A673 (cell line): ENCODE results near the gene TESK2. TPM values are rescaled to one million over a fixed set of nuclear protein-coding genes. Genes with fewer than 3 reads are reported as not detected.

Experiments used
- BruUV-seq: library from RNA; stranded (reverse); fragments of 400-500 nt; replicated peaks from 2 replicates; lab custom pipeline; 2021; lab: Mats Ljungman, UMichigan
- CTCF ChIA-PET: fragments of 300-600 bp; sonication (Branson Sonifier 250); formaldehyde crosslinking; loops from one replicate; lab custom pipeline; 2022; ENCODE audit warnings: antibody characterized with exemption; lab: Charles Lee
- POLR2A ChIA-PET: fragments of 300-600 bp; sonication (Branson Sonifier 250); formaldehyde crosslinking; loops from one replicate; lab custom pipeline; 2022; ENCODE audit warnings: antibody characterized with exemption; ENCODE audit not compliant: low non-redundant PET; lab: Charles Lee
- DNase-seq: peaks from one replicate; pipeline ENCODE4 v3.0.0-alpha.2; 2015; ENCODE audit warnings: low spot score
- H3K27ac ChIP-seq: fragments of 200-600 bp; sonication (generic); 2 replicates; pipeline ENCODE4 v1.5.1; 2016; ENCODE audit warnings: mixed run types, low read depth, mild to moderate bottlenecking, mixed read lengths, antibody characterized with exemption, low read length; ENCODE audit not compliant: poor library complexity, severe bottlenecking
- H3K27me3 ChIP-seq: fragments of 200-600 bp; sonication (generic); replicated peaks from 2 replicates; pipeline ENCODE4 v1.6.1; 2017; ENCODE audit warnings: mixed run types, low read depth, mild to moderate bottlenecking, mixed read lengths, antibody characterized with exemption, low read length; ENCODE audit not compliant: insufficient read depth, poor library complexity
- H3K36me3 ChIP-seq: fragments of 200-600 bp; sonication (generic); 2 replicates; pipeline ENCODE4 v1.6.1; 2016; ENCODE audit warnings: mixed run types, mild to moderate bottlenecking, mixed read lengths, antibody characterized with exemption, low read length; ENCODE audit not compliant: insufficient read depth, poor library complexity, severe bottlenecking
- H3K4me1 ChIP-seq: fragments of 200-600 bp; sonication (generic); 2 replicates; pipeline ENCODE4 v1.6.1; 2017; ENCODE audit warnings: mixed run types, mild to moderate bottlenecking, mixed read lengths, antibody characterized with exemption, low read length; ENCODE audit not compliant: insufficient read depth, poor library complexity, severe bottlenecking
- H3K4me3 ChIP-seq: fragments of 200-600 bp; sonication (generic); 2 replicates; pipeline ENCODE4 v1.5.1; 2016; ENCODE audit warnings: low read depth, mixed run types, mild to moderate bottlenecking, mixed read lengths, low read length; ENCODE audit not compliant: poor library complexity, severe bottlenecking
- H3K9me3 ChIP-seq: fragments of 200-600 bp; sonication (generic); 2 replicates; pipeline ENCODE4 v1.6.1; 2016; ENCODE audit warnings: mixed run types, low read depth, mild to moderate bottlenecking, mixed read lengths, antibody characterized with exemption, low read length; ENCODE audit not compliant: poor library complexity, severe bottlenecking
- CTCF ChIP-seq: fragments of 300-800, 200-600 bp; sonication (generic); conservative IDR thresholded peaks from 2 replicates; pipeline ENCODE4 v1.5.1; 2017; ENCODE audit warnings: low read depth, mild to moderate bottlenecking, antibody characterized with exemption, low read length, moderate library complexity, mixed read lengths
- EZH2 ChIP-seq: fragments of 200-600 bp; sonication (generic); IDR thresholded peaks from 2 replicates; pipeline ENCODE4 v1.6.1; 2017; ENCODE audit warnings: borderline replicate concordance, low read depth, mild to moderate bottlenecking, mixed read lengths, antibody characterized with exemption, low read length; ENCODE audit not compliant: poor library complexity, severe bottlenecking
- intact Hi-C: fragments of 100-400 bp; cut with micrococcal nuclease; formaldehyde crosslinking; loops from one replicate; pipeline ENCODE4 v1.10.0; 2022; ENCODE audit not compliant: unreplicated experiment
- total RNA-seq: library from RNA; stranded (reverse); gene quantifications from 2 replicates; pipeline ENCODE4 v1.2.3, GENCODE V29; 2021

The TESK2 gene
- total RNA-seq, 1 experiment from 2014 or later, result 0.75 TPM

DNA sequence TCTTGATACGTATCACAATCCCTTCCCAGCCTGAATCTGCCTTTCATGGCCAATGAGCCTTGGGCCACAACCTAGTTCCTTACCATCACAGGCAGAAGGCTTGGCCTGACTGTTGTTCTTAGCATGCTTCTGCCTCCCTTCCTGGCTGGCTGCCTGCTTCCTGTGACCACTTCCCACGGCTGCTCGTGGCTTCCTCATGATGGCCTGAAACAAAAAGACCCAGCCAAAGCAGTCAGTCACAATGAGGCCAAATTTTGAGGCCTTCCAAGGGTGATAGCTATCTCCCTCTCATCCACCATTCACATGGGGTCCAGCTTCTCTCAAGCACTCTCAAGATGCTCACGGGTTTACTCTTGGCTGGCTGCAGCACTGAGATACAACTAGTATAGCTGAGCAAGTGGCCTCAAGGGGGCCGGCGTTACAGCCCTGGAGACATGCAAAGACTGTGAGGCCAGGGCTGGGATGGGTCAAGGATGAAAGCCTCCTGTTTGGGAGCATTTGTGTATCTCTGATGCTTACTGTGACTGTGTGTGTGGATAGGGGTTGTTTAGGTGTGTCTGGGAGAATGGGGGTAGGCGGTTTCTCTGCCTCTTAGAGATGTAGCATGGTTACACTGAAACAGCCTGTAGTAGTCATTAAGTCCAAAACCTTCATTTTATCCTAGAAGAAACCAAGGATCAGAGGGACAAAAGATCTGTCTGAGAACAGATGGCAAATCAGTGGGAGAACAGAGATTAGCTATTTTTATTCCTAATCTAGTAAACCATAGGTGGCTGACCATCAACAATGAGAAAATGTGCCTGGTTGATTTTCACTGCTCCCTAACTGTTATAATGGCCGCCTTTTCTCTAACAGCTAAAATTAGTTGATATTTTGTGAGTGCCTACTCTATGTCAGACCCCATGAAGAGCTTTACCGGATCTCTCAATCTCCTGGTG, 156.4 kb downstream of the TESK2 start:
- TF ChIP-seq EZH2 (no peak), CTCF (no peak)
- ChIA-PET POLR2A (no interaction called here), CTCF (interaction anchor here (0.6 kb wide), 1 partner anchor 157 kb away, joined by 6 read pairs; no protein-coding TSS in a partner anchor)
- no peak overlapping the region for H3K4me3 ChIP-seq
- BruUV-seq, result no TSS peak
- no peaks in the 10 kb centered on the region for H3K36me3 ChIP-seq
- H3K27me3 ChIP-seq, result no peaks in the 10 kb centered on the region
- DNase-seq, result no peak
- H3K4me1 ChIP-seq, result no peaks in the 10 kb centered on the region
- intact Hi-C loops, result no loop called here
- H3K27ac ChIP-seq, result no peak overlapping the region
- H3K9me3 ChIP-seq, result no peaks in the 10 kb centered on the region

GRCh38 chr1:45332346-45332720, 158.6 kb downstream of the TESK2 start:
- Histone ChIP-seq H3K4me3 (no peak overlapping the region), H3K36me3 (no peaks in the 10 kb centered on the region), H3K4me1 (peaks cover 18% of the 10 kb centered on the region), H3K9me3 (no peaks in the 10 kb centered on the region), H3K27ac (no peak overlapping the region), H3K27me3 (no peaks in the 10 kb centered on the region)
- CTCF ChIA-PET, result no interaction called here
- no peak for DNase-seq
- POLR2A ChIA-PET, result no interaction called here
- intact Hi-C loops, result no loop called here
- BruUV-seq, result no TSS peak
- no peak for TF ChIP-seq CTCF

DNA sequence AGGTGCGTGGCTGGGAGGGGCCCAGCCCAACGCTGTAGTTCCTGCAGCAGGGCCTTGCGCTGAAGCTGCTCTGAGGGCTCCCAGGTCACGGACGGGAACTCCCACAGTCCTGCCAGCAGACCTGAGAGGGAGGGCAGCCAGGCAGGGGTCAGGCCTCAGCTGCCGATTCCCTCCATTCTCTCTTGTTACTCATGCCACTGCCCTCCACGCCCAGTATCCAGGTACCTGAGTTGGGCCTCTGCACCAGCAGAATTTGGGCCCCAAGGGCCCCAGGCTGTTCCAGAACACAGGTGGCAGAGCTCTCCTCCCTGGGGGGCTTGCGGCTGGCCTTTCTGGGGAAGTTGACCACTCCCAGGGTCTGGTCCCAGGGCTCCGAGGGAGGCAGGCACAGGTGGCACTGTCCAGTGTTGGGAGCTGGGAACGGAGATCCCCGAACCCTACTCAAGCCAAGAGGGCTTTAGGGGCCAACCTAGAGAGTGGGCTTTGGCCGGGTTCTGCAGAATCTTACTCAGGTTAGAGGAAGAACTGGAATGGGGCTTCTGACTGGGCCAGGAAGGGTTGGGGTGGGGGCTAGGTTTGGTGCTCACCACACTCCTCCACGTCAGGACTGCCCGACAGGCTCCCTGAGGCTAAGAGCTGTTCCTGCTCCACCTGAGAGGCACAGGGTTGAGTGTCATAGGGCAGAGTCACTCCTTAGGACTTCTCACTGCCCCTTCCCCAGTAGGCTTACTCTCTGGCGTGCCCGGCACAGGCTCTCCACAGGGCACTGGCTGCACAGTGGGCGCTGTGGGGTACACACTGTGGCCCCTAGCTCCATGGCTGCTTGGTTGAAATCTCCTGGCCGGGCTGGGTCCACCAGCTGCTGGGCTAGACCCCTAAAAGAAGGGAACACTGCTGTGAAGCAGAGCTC, 159.3 kb downstream of the TESK2 start:
- no peak overlapping the region for H3K27ac ChIP-seq
- no TSS peak for BruUV-seq
- H3K4me3 ChIP-seq, result no peak overlapping the region
- POLR2A ChIA-PET, result no interaction called here
- peaks cover 24% of the 10 kb centered on the region for H3K4me1 ChIP-seq
- H3K9me3 ChIP-seq, result no peaks in the 10 kb centered on the region
- CTCF ChIA-PET, result no interaction called here
- intact Hi-C loops, result no loop called here
- no peak for TF ChIP-seq CTCF
- TF ChIP-seq EZH2, result no peak
- no peaks in the 10 kb centered on the region for H3K36me3 ChIP-seq
- no peak for DNase-seq
- no peaks in the 10 kb centered on the region for H3K27me3 ChIP-seq
